ENCODE results near the gene RFX1.

RFX1 gene

GRCh38 chr19:13960863-13961784, 45.0 kb downstream of the RFX1 start:
- FAIRE-seq: no peak

- FAIRE-seq: no peak
Observed at GRCh38 chr19:13959962-13960862, 45.9 kb downstream of the RFX1 start.

DNA sequence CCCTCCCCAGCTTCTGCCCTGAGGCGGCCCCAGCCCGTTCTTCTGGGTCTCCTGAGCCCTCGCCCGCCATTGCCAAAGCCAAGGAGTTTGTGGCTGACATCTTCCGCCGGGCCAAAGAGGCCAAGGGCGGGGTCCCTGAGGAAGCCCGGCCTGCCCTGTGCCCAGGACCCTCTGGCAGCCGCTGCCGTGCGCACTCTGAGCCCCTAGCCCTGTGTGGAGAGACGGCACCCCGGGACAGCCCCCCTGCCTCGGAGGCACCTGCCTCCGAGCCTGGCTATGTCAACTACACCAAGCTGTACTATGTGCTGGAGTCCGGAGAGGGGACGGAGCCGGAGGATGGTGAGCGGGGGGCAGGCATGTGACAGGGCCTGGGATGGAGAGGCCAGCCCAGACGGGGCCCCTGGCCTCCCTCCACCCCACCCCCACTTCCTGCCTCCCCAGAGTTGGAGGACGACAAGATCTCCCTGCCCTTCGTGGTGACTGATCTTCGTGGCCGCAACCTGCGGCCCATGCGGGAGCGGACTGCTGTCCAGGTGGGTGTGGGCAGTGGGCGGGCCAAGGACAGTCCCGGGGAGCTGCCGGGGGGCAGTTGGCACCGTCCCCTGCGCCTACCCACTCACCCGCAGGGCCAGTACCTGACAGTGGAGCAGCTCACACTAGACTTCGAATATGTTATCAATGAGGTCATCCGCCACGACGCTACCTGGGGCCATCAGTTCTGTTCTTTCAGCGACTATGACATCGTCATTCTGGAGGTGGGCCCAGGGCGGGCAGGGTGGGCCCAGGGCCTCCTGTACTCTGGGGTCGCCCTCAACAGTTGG, 46.8 kb downstream of the RFX1 start:
- no peak for FAIRE-seq

DNA sequence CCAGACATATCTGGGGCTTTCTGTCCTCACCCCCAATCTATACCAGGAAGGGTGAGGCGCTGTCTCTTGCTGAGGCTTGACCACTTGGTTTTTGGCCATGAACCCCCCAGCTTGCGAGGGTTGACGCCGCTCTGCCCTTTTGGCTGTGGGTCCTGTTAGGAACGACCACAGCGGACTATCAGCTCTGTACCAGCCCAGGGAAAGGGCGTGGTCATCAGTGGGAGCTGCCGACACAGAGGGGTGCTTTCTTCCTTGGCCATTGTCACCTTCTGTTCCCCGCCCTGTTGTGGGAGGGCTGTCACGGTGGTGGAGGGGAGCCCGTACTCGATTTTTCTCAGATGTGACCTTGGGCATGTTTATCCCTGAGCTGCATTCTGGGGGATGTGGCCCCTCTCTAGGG, 48.1 kb downstream of the RFX1 start:
- no peak for FAIRE-seq

DNA sequence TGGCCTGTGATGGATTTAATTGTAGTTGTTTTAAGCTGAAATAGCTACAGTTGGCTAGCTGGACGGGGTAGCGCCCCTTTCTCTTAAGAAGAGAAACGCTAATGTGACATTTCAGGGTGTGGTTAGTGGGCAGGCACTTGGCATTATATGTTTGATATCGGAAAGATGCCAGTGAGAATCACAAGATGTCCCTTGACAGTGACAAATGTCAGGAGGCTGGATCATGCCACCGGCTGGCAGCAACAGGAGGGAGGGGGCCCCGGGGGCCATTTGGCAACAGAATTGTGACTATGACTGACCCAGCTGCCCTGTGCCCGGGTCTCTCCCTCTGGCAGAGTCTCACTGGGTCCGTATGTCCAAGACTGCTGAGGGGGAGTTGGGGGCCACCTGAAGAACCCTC, 49.1 kb downstream of the RFX1 start:
- no peak for FAIRE-seq

DNA sequence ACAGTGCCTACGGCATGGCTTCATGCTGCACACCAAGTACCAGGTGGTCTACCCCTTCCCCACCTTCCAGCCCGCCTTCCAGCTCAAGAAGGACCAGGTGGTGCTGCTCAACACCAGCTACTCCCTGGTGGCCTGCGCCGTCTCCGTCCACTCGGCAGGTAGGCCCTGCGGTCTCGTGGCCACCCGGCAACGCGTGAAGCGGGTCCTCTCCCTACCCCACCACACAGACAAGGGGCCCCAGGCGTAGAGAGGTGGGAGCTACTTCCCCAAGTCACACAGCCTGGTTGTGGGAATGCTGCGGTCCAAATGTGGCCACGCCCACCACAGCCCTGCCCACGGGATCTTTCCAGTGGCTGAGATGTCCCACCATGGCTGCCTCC, 49.8 kb downstream of the RFX1 start:
- no peak for FAIRE-seq

- FAIRE-seq: no peak
Observed at GRCh38 chr19:13955662-13956364, 50.3 kb downstream of the RFX1 start.

DNA sequence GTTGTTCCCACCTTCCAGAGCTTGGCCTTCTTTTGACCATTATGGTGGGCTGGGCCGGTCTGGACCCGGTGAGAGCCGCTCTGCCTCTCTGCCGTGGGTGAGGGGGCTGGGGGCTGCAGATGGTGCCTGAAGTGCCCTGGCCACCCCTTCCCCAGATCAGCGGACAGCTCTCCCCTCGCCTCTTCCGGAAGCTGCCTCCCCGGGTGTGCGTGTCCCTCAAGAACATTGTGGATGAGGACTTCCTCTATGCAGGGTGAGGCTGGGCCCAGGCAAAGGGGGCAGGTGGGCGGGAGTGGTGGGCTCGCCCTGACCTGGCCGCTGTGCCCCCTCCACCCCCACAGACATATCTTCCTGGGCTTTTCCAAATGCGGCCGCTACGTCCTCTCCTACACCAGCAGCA, 51.9 kb downstream of the RFX1 start:
- FAIRE-seq: no peak

DNA sequence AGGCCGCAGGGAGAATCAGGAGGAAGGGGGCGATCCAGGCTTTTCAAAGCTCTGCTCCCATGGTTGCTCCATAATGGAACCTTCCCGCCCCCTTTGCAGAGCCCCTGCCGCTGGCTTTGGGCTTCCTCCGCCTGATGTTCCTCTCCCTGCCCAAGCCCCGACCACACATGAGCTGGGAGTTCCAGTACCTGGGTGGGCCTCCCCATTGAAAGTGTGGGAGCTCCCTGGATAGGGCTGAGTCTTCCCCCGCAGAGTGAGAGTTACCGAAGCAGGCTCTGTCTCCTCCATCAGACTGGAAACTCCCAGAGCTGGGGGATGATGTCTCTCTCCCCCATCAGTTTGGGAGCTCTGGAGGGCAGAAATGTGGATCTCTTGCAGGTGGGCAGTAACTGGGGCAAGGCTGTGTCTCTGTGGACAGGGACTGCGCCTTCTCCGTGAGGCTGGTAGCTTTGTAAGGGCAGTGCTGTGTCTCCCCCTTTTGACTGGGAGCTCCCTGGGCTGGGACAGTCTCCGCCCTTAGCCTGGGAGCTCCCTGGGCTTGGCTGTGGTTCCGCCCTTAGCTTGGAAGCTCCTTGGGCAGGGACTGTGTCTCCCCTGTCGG, 53.1 kb downstream of the RFX1 start:
- no peak for FAIRE-seq

- FAIRE-seq: peak; percentile 98
Observed at GRCh38 chr19:13952154-13952930, 53.8 kb downstream of the RFX1 start, which contains the start of gene DCAF15. Gene DCAF15 (plus strand): TSS chr19:13952509. CDS start chr19:13952513, 4 bp downstream.

- FAIRE-seq: no peak
Observed at GRCh38 chr19:13951799-13952153, 54.3 kb downstream of the RFX1 start.

DNA sequence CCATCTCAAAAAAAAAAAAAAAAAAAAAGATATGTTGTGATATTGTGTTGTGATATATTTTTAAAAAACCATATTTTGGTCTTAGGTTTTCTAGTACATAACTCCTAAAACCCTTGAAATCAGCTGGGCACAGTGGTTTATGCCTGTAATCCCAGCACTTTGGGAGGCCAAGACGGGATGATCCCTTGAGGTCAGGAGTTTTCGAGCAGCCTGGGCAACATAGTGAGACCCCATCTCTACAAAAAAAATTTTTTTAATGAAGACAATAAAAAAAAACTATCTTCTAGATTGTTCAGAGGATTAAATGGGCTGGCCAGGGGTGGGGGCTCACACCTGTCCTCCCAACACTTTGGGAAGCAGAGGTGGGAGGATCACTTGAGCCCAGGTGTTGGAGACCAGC, 55.1 kb downstream of the RFX1 start:
- FAIRE-seq: no peak

DNA sequence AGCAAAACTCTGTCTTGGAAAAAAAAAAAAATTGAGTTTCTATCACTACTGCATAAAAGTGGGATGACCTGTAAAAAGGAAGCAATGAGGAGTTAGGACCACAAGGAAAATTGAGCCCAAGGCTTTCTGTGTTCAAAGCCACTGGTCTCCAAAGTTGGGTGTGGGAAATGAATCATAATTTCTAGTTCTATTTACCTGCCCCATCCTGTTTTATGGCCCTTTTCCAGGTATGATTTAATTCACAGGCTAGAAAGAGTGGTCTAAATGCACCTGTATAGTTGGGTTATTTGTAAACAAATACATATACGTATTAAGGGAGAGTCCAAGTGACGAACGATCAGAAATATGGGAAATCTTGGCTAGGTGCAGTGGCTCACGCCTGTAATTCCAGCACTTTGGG, 59.7 kb downstream of the RFX1 start:
- no peak for FAIRE-seq

DNA sequence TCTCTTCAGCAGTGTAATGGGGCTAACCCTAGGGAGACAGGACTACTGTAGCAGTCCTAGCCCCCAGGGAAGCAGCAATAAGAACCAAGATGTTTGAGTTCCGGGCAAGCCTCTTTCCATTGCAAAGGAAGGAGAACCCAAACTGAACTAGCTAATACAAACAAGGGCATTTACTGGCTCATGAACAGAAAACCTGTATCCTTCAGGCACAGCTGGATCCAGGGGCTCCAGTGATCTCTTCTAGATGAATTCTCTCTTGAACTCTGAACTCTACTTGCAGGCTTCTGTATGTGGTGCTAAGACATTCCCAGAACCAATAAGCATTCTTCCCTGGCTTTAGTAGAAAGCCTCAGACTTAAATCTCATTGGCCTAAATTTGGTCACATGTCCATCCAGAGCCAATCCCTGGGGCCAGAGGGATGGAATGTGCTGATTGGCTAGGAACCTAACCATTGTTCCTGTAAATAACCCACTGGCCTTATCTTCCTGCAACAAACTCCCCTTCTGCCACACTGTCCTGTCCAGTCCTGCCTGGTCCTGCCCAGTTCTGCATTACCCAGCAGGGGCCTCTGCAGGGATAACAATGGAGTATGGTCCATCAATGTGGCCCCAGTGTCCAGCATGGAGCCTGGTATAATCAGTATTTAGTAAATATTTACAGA, 64.0 kb downstream of the RFX1 start:
- no peak for FAIRE-seq

DNA sequence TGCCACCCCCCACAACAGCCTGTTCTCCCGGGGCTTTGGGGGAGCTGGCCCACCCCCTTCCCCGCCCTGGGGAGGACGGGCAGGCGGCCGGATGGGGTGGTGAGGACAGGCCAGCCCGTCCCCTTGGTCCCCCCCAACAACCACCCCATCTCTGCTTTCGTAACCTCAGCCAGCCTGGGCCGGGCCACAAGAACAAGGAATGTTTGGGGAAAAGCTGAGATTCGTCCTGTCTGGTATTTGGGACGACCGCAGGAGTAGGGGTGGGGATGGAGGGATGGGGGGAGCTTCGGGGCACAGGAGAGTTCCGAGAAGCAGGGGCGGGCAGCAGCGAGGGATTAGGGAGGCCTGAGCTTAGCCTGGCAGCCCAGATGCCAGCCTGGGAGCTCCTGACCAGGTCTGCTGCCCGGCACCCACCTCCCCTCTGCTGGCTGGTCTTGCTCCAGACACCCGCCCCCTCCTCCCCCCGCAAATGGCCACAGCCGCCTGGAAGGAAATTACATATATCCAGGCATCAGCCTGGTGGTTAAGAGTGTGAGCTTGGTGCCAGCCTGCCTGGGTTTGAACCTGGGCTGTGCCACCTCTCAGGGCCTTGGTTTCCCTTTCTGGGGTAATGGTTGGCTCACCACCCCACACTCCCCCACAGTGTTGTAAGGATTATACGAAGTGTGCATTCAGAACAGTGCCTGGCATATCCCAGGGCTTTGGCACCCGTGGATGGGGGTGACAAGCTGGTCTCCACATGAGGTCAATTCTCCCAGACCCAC, 67.6 kb downstream of the RFX1 start, which contains the start of gene PODNL1:
TSS of gene PODNL1 (minus strand) at position 117 of the 764 bp plus-strand sequence. CDS start 236 bp downstream, outside the sequence.
- FAIRE-seq: no peak

GRCh38 chr19:13937479-13938300, 68.4 kb downstream of the RFX1 start:
- no peak for FAIRE-seq

DNA sequence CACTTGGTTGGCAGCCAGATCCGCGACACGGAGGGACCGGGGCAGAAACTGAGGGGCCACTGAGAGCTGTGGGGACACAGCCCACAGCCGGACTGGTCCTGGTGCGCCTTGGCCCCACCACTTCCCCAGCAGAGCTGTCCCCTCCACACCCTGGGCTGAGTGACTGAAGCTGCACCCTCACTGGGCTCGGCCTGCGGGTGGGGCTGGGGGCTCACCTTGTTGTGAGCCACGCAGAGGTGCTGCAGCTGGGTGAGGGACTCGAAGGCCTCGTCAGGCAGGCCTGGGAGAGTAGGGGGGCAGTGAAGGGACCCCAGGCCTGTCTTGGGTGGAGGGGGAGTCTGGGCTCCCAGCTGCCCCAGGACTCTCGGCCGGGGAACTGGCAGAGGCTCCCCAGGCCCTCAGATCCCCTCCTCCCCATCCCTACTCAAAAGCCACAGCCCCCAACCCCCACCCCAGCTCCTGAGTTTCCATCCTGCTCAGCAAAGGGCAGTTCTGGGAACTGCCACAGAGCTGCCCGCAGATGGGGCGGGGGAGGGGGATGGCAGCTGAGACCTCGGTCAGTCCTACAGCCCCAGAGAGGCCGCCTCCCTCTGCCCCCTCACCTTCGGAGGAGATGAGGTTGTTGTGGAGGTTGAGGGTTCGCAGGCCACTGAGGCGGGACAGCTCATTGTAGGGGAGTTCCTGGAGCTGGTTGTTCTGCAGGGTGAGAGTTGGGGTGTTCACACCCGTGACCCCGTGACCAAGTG, 70.2 kb downstream of the RFX1 start:
- FAIRE-seq: no peak

DNA sequence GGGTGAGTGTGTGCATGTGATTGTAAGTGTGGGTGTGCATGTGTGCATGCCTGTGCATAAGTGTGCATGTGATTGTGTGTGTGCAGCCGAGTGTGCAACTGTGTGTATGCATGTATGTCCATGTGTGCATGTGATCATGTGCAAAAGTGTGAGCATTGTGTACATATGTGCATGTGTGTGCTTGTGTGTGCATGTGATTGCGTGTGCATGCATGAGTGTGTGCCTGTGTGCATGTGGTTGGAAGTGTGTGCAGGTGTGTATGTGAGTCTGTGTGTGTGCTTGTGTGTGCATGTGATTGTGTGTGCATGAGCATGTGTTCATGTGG, 71.4 kb downstream of the RFX1 start:
- FAIRE-seq: no peak
